Naive B cell (primary cell): Measurements from ENCODE around the gene TXNRD2. TPM values are rescaled to one million over a fixed set of nuclear protein-coding genes. Genes with fewer than 3 reads are reported as not detected.
"Not testable (repeated sequence)": the region's sequence is repeated elsewhere in the genome, so short reads cannot be mapped to it uniquely, and the experiment has no call there.

Experiments
- ATAC-seq, 2 donors: fragments of 150-1000 bp; cut with Tn5 transposase; 2 replicates each; pipeline ENCODE4 v1.10.0; 2021; ENCODE audit warnings: low read depth in 2 of 2, mild to moderate bottlenecking in 2 of 2, moderate library complexity in 2 of 2
- DNase-seq: peaks from one replicate; pipeline ENCODE4 v3.0.0; 2022
- H3K27ac Mint-ChIP-seq, 6 donors: one replicate each; pipeline ENCODE4 v1.8.0; 2020 to 2022; ENCODE audit warnings: mild to moderate bottlenecking in 6 of 6, mixed read lengths in 6 of 6, moderate library complexity in 5 of 6, inconsistent platforms in 2 of 6
- H3K27me3 Mint-ChIP-seq, 3 donors: one replicate each; pipeline ENCODE4 v1.8.0; 2021 to 2022; ENCODE audit warnings: mixed read lengths in 3 of 3, mild to moderate bottlenecking in 1 of 3
- H3K36me3 Mint-ChIP-seq, 2 donors: one replicate each; pipeline ENCODE4 v1.8.0; 2020 to 2022; ENCODE audit warnings: mixed read lengths in 2 of 2, inconsistent platforms in 1 of 2, mild to moderate bottlenecking in 1 of 2
- H3K4me1 Mint-ChIP-seq, 3 donors: one replicate each; pipeline ENCODE4 v1.8.0; 2020 to 2022; ENCODE audit warnings: mixed read lengths in 3 of 3, inconsistent platforms in 1 of 3, mild to moderate bottlenecking in 1 of 3, moderate library complexity in 1 of 3
- H3K4me3 Mint-ChIP-seq, 8 donors: one replicate each; pipeline ENCODE4 v1.8.0; 2020 to 2022; ENCODE audit warnings: mild to moderate bottlenecking in 8 of 8, mixed read lengths in 8 of 8, moderate library complexity in 8 of 8, inconsistent platforms in 2 of 8
- H3K9me3 Mint-ChIP-seq, 7 donors: one replicate each; pipeline ENCODE4 v1.8.0; 2020 to 2022; ENCODE audit warnings: mixed read lengths in 7 of 7, mild to moderate bottlenecking in 5 of 7, inconsistent platforms in 2 of 7, moderate library complexity in 1 of 7
- polyA plus RNA-seq, 6 donors: library from polyadenylated mRNA; unstranded; fragments of 300-500 nt; fragmentation: Illumina TruSeq; gene quantifications; one replicate each; pipeline ENCODE4 v1.2.3, GENCODE V29; 2021; ENCODE audit warnings: low read depth in 6 of 6

TXNRD2 gene
- polyA plus RNA-seq, 6 donors from 2014 or later: 8.1 to 14.7 (median 10.1) TPM

DNA sequence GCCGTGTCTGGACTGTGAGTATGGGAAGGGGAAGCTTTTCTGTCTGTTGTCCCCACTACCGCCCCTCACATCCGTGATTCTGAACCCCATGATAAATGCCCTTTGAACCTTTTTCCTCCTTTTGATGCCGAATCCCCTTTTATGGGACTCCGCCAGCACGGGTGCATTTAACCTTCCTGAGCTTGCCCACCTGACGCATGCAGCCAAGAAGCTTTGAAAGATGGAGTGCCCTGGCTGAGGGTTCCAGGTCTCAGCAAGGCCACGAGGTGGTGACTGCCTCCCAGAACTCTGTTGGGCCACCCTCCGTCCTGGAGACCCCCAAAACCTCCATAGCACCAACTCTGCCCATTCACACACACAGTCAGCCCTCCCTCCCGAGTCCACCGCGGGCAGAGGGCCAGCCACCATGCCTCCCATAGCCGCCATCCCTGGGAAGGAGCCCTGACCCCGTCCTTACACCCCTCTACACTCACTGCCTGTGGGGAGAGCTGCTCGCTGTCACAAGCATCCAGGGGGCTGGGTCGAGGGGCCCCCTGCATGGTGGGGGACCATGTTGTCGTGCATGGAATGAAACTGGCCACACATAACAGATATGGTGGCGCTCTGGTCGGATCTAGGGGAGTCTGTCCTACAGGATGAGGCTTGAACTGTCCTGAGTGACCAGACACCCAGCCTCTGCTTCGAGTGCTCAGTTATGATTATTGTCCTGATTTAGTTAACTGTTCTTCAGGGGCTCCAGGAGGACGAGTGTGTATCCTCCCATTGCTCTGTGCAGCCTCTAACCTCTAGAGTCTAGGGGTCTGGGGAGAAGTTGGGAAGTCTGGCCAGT, 868 bp downstream of the TXNRD2 start:
- H3K27ac Mint-ChIP-seq: peak overlapping the region; percentile 47 to 96 (median 91)
- H3K4me3 Mint-ChIP-seq: peak overlapping the region; percentile 91 to 97 (median 96)
- H3K4me1 Mint-ChIP-seq: peaks cover 36 to 56% (median 47%) of the 10 kb centered on the region in 3 donors
- H3K36me3 Mint-ChIP-seq: peaks cover 13 to 15% of the 10 kb centered on the region in 2 donors
- H3K9me3 Mint-ChIP-seq: peaks cover 5 to 13% (median 9%) of the 10 kb centered on the region in 7 donors
- H3K27me3 Mint-ChIP-seq: no peaks in the 10 kb centered on the region
- no peak for DNase-seq
- no peak for ATAC-seq

DNA sequence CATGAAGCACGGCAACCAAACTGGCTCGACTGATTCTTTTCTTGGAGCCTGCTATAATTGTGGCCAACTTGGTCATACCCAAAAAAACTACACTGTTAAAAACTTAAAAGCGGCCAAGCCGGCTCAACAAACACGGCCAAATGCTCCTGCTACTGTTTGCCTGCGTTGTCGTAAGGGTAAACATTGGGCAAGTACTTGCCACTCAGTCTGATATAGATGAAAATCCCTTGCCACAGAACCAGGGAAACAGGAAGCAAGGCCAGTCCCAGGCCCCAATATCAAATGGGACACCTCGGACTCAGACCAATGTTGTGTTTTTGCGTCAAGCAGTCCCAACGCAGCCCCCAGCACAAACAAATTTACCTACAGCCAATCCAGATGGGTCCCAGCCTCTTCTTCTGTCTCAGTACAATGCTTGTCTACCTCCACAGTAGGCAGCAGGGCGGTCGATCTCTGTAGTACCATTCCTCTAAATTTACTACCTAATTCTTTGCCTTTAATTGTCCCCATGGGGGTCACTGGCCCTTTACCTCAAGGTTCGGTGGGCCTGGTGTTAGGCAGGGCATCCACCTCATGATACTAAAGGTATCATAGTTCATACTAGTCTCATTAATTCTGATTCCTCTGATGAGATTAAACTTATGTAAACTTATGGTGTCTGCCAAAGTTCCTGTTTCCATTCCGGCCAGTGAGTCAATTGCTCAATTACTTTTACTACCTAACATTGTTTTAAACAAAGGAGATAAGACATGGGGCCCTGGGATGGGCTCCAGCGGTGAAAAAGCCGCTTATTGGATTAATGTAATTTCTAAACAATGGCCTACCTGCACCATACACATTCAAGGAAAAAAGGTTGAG, 3.8 kb downstream of the TXNRD2 start:
- H3K27me3 Mint-ChIP-seq: no peaks in the 10 kb centered on the region
- peaks cover 9 to 19% (median 13%) of the 10 kb centered on the region in 7 donors for H3K9me3 Mint-ChIP-seq
- peak overlapping the region in 1 of 6 donors; percentile 8 for H3K27ac Mint-ChIP-seq
- H3K36me3 Mint-ChIP-seq: peaks cover 13 to 23% of the 10 kb centered on the region in 2 donors
- ATAC-seq (no peak), DNase-seq (no peak)
- peaks cover 21 to 34% (median 29%) of the 10 kb centered on the region in 3 donors for H3K4me1 Mint-ChIP-seq
- peak overlapping the region in 1 of 8 donors; percentile 96 for H3K4me3 Mint-ChIP-seq

DNA sequence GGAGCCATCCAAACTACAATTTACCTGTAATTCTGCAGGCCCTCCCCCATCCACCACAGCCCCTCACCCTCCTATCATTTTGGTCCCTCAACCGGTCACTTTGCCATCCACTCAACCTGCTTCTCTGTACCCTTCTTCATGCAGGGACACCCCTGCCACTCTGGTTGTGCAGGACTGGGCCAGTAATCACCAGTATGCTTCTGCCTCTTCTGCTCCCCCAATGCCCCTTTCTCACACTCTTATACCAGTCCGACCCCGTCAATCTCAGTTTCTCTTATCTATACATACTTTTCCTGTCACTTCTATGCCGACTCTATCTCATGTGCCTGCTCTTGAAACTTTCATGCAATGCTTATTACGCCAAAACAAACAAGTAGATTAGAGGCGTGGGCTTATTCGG, 5.1 kb downstream of the TXNRD2 start:
- Mint-ChIP-seq H3K4me1 (peaks cover 16 to 28% (median 24%) of the 10 kb centered on the region in 3 donors), H3K36me3 (peaks cover 13 to 23% of the 10 kb centered on the region in 2 donors)

DNA sequence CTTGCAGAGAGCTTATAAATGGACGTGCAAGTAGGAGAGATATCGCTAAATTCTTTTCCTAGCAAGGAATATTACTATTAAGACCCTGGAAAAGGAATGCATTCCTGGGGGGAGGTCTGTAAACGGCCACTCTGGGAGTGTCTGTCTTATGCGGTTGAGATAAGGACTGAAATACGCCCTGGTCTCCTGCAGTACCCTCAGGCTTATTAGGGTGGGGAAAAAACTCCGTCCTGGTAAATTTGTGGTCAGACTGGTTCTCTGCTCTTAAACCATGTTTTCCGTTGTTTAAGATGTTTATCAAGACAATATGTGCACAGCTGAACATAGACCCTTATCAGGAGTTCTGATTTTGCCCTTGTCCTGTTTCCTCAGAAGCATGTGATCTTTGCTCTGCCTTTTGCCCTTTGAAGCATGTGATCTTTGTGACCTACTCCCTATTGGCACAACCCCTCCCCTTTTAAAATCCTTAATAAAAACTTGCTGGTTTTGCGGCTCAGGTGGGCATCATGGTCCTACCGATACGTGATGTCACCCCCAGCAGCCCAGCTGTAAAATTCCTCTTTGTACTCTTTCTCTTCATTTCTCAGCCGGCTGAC, 6.4 kb downstream of the TXNRD2 start:
- DNase-seq, H3K4me3 Mint-ChIP-seq, H3K27me3 Mint-ChIP-seq, H3K27ac Mint-ChIP-seq, ATAC-seq: not testable (repeated sequence)
- peaks cover 10 to 18% (median 17%) of the 10 kb centered on the region in 3 donors for H3K4me1 Mint-ChIP-seq
- peaks cover 13 to 23% of the 10 kb centered on the region in 2 donors for H3K36me3 Mint-ChIP-seq
- H3K9me3 Mint-ChIP-seq: peaks cover 9 to 19% (median 13%) of the 10 kb centered on the region in 7 donors

More for the DNA sequence above, 5.1 kb downstream of the TXNRD2 start:
- H3K27me3 Mint-ChIP-seq: no peaks in the 10 kb centered on the region
- no peak for DNase-seq
- peak overlapping the region in 2 of 6 donors; percentile 15 to 68 for H3K27ac Mint-ChIP-seq
- H3K9me3 Mint-ChIP-seq: peaks cover 9 to 19% (median 13%) of the 10 kb centered on the region in 7 donors
- no peak for ATAC-seq
- H3K4me3 Mint-ChIP-seq: no peak overlapping the region

DNA sequence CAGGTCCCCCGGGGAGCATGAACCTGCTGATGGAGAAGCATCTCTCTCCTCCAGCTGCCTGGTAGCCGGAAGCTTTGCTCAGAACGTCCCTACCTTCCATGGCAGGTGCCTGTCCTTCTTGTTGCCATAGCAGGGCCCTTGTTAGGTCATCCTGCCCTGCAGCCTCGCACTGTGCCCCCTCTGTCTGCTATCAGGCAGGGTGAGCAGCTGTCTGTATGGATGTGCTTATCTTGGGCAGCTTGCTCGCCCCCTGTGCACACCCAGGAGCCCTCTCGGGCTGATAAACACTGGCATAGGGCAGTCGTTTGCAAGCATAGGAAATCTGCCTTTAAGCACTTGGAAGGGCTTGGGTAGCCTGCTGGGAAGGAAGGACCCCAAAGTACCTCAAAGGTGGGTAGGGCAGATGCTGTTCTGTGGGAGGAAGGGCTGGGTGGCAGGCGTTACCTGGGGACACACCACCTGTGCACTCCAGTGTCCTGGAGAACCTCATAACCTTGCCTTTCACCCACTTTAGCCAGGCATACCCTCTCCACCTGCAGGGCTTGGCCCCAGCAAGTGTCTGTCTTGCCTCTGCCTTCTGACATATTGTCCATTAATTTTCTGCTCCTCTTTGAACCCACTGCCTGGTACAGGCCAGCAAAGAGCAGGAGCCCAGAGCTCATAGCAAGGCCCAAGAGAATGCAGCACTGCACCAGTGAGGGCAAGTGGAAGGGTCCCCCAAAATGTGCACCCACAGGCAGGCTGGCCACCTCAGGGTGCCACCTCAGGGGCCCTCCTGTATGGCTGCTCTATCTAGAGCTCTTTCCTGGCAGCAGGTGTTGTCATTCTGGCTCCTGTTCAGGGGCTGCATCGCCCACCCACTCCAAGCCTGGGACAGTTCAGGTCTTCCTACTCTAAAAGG, 8.0 kb downstream of the TXNRD2 start:
- H3K27me3 Mint-ChIP-seq: no peaks in the 10 kb centered on the region
- peaks cover 9 to 19% (median 13%) of the 10 kb centered on the region in 7 donors for H3K9me3 Mint-ChIP-seq
- ATAC-seq: no peak
- DNase-seq: no peak
- H3K36me3 Mint-ChIP-seq: peaks cover 13 to 23% of the 10 kb centered on the region in 2 donors
- no peak overlapping the region for H3K27ac Mint-ChIP-seq
- peaks cover 10 to 18% (median 11%) of the 10 kb centered on the region in 3 donors for H3K4me1 Mint-ChIP-seq
- no peak overlapping the region for H3K4me3 Mint-ChIP-seq

DNA sequence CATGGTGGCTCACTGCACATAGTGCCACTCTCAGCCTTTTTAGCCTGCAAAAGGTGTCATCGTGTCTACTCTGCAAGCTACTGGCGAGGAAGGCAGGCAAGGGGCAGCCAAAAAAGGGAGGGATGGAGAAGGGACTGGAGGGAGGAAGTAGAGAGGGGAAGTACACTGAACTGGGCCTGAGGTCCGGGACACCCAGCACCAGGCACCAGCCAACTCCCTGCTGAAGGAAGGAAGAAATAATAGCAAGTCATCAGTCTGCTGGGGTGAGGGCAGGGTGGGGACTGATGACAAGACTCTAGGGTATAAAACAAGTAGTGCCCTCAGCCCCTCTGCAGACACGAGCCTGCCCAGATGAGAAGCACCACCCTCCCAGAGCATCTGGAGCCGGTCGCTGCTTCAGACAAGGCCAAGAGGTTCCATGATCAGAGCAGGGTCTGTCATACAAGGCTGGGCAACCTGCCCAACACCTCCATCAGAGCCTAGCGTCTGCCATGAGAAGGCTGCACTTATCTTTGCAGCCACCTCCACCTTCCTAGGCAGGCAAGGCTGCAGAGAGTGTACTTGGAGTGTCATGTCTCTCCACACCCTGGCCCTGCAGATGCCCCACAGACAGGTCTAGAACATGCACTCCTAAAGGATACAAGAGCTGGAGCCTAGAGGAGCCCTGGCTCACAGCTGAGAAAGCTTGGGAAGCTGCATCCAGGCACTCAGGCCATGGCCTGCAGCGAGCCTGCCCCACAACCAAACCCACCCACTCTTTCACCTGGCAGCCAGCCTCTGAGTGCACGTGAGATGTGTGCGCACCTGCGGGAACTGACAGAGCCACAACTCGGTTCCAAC, 9.0 kb downstream of the TXNRD2 start:
- H3K4me1 Mint-ChIP-seq: peaks cover 10 to 18% (median 11%) of the 10 kb centered on the region in 3 donors
- no peak for ATAC-seq
- no peaks in the 10 kb centered on the region for H3K27me3 Mint-ChIP-seq
- H3K36me3 Mint-ChIP-seq: peaks cover 18 to 31% of the 10 kb centered on the region in 2 donors
- no peak overlapping the region for H3K4me3 Mint-ChIP-seq
- H3K9me3 Mint-ChIP-seq: peaks cover 9 to 19% (median 13%) of the 10 kb centered on the region in 7 donors
- DNase-seq: no peak
- H3K27ac Mint-ChIP-seq: peak overlapping the region in 1 of 6 donors; percentile 7

DNA sequence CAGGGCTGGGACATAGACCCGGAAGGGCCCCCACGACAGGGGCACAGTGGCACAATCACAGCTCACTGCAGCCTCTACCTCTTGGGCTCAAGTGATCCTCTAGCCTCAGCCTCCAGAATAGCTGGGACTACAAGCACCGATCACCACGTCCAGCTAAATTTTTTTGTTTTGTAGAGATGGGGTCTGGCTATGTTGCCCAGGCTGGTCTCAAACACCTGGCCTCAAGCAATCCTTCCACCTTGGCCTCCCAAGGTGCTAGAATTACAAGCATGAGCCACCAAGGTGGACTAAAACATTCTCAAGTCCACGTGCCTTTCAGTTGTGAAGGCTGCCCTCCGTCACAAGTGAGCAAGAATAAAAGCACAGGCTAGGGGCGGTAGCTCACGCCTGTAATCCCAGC, 10.1 kb downstream of the TXNRD2 start:
- no peak overlapping the region for H3K4me3 Mint-ChIP-seq
- no peaks in the 10 kb centered on the region for H3K27me3 Mint-ChIP-seq
- ATAC-seq (no peak), DNase-seq (no peak)
- peaks cover 5 to 14% (median 12%) of the 10 kb centered on the region in 7 donors for H3K9me3 Mint-ChIP-seq
- H3K27ac Mint-ChIP-seq: peak overlapping the region in 2 of 6 donors; percentile 41 to 47
- peaks cover 11 to 23% of the 10 kb centered on the region in 2 donors for H3K36me3 Mint-ChIP-seq
- H3K4me1 Mint-ChIP-seq: peaks cover 10 to 15% (median 11%) of the 10 kb centered on the region in 3 donors

DNA sequence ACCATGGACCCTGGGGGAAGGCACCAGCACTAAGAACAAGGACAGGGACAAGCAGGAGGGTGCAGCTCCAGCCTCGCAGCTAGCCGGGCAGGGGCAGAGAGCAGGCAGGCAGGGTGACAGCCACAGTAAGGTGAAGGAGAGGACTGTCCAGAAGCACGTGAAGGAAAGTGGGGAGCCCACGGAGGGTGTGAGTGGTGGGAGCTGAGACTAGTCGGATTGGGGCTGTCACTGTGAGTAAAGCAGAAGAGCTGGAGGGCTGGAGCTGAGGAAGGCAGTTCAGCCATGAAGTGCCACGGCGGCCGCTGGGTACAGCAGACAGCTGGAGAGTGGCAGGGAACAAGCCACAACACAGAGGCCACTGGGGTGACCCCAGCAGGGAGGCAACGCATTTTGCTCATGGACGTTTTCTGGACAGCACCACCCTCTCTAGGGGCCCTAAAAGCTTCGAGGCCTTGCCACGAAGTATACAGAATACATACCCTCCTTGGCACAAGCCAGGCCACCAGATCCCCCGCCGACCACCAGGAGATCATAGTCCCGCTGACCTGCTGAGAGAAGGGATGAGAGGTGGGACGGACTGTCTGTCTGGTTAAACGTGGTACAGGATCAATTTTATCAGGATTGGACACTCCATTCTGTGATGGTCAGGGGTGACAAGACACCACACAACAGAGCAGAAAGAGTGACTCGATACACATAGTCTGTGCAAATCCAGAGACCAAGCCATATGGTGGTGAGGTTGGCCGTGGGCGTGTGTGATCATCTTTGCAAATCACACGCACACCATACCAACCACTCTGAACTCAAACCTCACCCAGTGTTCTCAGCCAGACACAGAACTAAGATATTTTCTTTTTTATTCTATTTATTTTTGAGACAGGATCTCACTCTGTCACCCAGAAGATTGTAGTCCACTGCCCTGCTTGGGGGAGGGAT, 10.8 kb downstream of the TXNRD2 start:
- ATAC-seq: no peak
- no peak for DNase-seq
- H3K36me3 Mint-ChIP-seq: peaks cover 5 to 16% of the 10 kb centered on the region in 2 donors
- H3K27me3 Mint-ChIP-seq: no peaks in the 10 kb centered on the region
- peak overlapping the region in 2 of 6 donors; percentile 82 to 93 for H3K27ac Mint-ChIP-seq
- H3K4me1 Mint-ChIP-seq: peaks cover 10 to 12% (median 11%) of the 10 kb centered on the region in 3 donors
- peaks cover 0 to 7% (median 6%) of the 10 kb centered on the region in 7 donors for H3K9me3 Mint-ChIP-seq
- peak overlapping the region in 1 of 8 donors; percentile 16 for H3K4me3 Mint-ChIP-seq

DNA sequence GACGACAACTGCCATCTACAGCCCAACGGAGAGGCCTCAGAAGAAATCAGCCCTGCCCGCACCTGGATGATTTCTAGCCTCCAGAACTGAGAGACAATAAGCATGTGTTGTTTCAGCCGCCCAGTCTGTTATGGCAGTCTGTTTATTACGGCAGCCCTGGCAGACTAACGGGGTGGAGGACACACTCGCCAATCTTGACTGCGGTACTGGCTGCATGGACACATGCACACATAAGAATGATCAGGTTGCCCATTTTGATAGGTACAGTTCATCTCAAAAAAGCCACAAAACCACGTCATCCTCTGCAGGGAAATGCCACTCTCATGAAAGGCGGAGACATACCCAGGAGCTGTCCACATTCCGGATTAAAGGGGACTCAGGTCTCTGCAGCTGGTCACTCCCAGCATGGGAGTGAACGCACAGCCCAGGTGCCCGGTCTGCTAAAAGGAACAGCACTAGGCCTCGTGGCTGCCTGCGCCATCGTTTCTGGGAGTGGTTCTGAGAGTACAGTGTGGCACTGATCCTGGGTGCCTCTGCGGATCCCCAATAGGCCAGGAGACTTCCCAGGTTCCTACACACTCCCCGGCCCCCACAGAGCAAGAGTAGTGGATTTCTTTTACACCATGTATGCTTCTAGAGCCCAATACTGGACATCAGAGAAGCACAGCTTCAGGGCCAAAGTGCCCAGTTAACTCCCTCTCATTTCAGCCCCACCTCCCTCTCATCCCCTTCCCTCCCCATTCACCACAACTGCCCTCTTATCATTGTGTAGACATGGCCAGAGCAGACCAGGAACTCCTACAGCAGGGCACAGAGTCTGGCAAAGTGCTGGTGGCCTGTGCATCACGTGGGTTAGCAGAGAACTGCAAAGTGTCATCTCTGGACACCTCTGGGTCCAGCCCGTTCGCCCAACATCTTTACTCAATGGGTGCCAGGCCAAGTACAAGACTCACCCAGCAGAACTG, 11.8 kb downstream of the TXNRD2 start:
- Mint-ChIP-seq H3K27me3 (no peaks in the 10 kb centered on the region), H3K27ac (peak overlapping the region in 1 of 6 donors; percentile 82), H3K4me3 (no peak overlapping the region)

DNA sequence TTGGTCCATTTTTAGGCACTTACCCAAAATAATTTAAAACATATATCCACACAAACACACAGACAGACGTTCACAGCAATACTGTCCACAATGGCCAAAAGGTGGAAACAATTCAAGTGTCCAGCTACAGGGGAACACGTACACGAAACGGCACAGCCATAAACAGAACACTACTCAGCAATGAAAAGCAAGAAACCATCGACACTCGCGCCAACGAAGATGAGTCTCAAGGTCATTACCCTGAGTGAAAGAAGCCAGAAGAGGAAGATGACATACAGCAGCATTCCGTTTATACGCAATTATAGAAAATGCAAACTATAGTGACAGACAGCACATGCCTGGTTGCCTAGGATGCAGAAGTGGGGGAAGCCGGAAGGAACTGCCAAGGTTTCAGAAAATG, 13.4 kb downstream of the TXNRD2 start:
- H3K27ac Mint-ChIP-seq: peak overlapping the region in 1 of 6 donors; percentile 34
- ATAC-seq (no peak), DNase-seq (no peak)
- no peak overlapping the region for H3K4me3 Mint-ChIP-seq
- no peaks in the 10 kb centered on the region for H3K27me3 Mint-ChIP-seq
- H3K4me1 Mint-ChIP-seq: peaks cover 8 to 16% (median 9%) of the 10 kb centered on the region in 3 donors
- H3K9me3 Mint-ChIP-seq: peaks cover 0 to 2% (median 0%) of the 10 kb centered on the region in 7 donors
- peaks cover 10 to 13% of the 10 kb centered on the region in 2 donors for H3K36me3 Mint-ChIP-seq

More for the DNA sequence above, 11.8 kb downstream of the TXNRD2 start:
- peaks cover 0 to 2% (median 0%) of the 10 kb centered on the region in 7 donors for H3K9me3 Mint-ChIP-seq
- H3K36me3 Mint-ChIP-seq: peaks cover 5 to 7% of the 10 kb centered on the region in 2 donors
- DNase-seq: no peak
- H3K4me1 Mint-ChIP-seq: peaks cover 10 to 12% (median 11%) of the 10 kb centered on the region in 3 donors
- ATAC-seq: no peak
